GM12878 (cell line): ENCODE results near the gene DQX1. TPM values are rescaled to one million over a fixed set of nuclear protein-coding genes. Genes with fewer than 3 reads are reported as not detected.

Source experiments
- ATAC-seq: fragments of 200-7000 bp; cut with Tn5 transposase; 3 replicates; pipeline ENCODE4 v1.9.1; 2020; ENCODE audit warnings: mild to moderate bottlenecking, moderate library complexity
- BruUV-seq: library from RNA; stranded (reverse); fragments of 400-500 nt; replicated peaks from 2 replicates; lab custom pipeline; 2021; lab: Mats Ljungman, UMichigan
- CTCF ChIA-PET: fragments of 300-600 bp; sonication (Branson Sonifier 250); formaldehyde crosslinking; extraction: SDS; loops from one replicate; lab custom pipeline; 2021; ENCODE audit warnings: inconsistent platforms; lab: Yijun Ruan, JAX
- POLR2A ChIA-PET: fragments of 350-600 bp; formaldehyde crosslinking; extraction: SDS; loops from one replicate; lab custom pipeline; 2021; ENCODE audit warnings: inconsistent platforms; lab: Charles Lee
- RAD21 ChIA-PET: fragments of 300-600 bp; sonication (Branson Sonifier 250); formaldehyde crosslinking; loops from one replicate; lab custom pipeline; 2023; ENCODE audit warnings: antibody characterized with exemption; ENCODE audit not compliant: unreplicated experiment; lab: Charles Lee
- SMC1A ChIA-PET: fragments of 300-600 bp; sonication (Branson Sonifier 250); formaldehyde crosslinking; loops from one replicate; lab custom pipeline; 2023; ENCODE audit not compliant: unreplicated experiment, uncharacterized antibody; lab: Charles Lee
- DNase-seq: peaks from one replicate; pipeline ENCODE4 v3.0.0-alpha.2; 2011; ENCODE audit warnings: low read depth, low spot score
- FAIRE-seq: peaks from 3 replicates; lab custom pipeline; 2011; peaks lifted over from hg19 to GRCh38; lab: Jason Lieb, UNC
- H2AFZ ChIP-seq: 2 replicates; pipeline ENCODE4 v1.6.0; 2011; ENCODE audit warnings: low read depth, low read length, control low read depth; ENCODE audit not compliant: control insufficient read depth
- H3K27ac ChIP-seq: 2 replicates; pipeline ENCODE4 v1.5.1; 2011; ENCODE audit warnings: control low read depth; ENCODE audit not compliant: control insufficient read depth, insufficient read depth
- H3K27me3 ChIP-seq, 2 experiments: replicated peaks in 1 of 2; 2 replicates each; pipeline versions ENCODE4 v1.6.0 to v1.6.1; 2011; ENCODE audit warnings: low read length in 1 of 2; ENCODE audit not compliant: control insufficient read depth in 2 of 2, insufficient read depth in 2 of 2
- H3K36me3 ChIP-seq, 2 experiments: 2 replicates each; pipeline ENCODE4 v1.5.1; 2011; ENCODE audit warnings: low read length in 1 of 2; ENCODE audit not compliant: control insufficient read depth in 2 of 2, insufficient read depth in 2 of 2
- H3K4me1 ChIP-seq: 2 replicates; pipeline ENCODE4 v1.6.1; 2011; ENCODE audit warnings: mild to moderate bottlenecking, low read length, moderate library complexity, mixed read lengths; ENCODE audit not compliant: control insufficient read depth, insufficient read depth
- H3K4me2 ChIP-seq: 2 replicates; pipeline ENCODE4 v1.6.0; 2011; ENCODE audit warnings: control low read depth; ENCODE audit not compliant: control insufficient read depth, insufficient read depth
- H3K4me3 ChIP-seq: fragments of 200-600 bp; sonication (generic); 2 replicates; pipeline ENCODE4 v1.5.1; 2016
- H3K79me2 ChIP-seq: 2 replicates; pipeline ENCODE4 v1.6.0; 2011; ENCODE audit warnings: low read length; ENCODE audit not compliant: control insufficient read depth, insufficient read depth
- H3K9ac ChIP-seq: 2 replicates; pipeline ENCODE4 v1.8.0; 2011; ENCODE audit warnings: low read length, control low read depth, mixed read lengths; ENCODE audit not compliant: control insufficient read depth, insufficient read depth
- H3K9me3 ChIP-seq: replicated peaks from 3 replicates; pipeline ENCODE4 v1.5.1; 2011; ENCODE audit warnings: mild to moderate bottlenecking, low read length; ENCODE audit not compliant: control insufficient read depth, insufficient read depth
- H4K20me1 ChIP-seq: 2 replicates; pipeline ENCODE4 v1.6.0; 2011; ENCODE audit not compliant: control insufficient read depth, insufficient read depth
- BACH1 ChIP-seq: fragments of 450-650 bp; IDR thresholded peaks from 2 replicates; pipeline ENCODE4 v1.6.1; 2017; ENCODE audit warnings: mild to moderate bottlenecking, borderline replicate concordance
- CHD1 ChIP-seq: IDR thresholded peaks from 2 replicates; pipeline ENCODE4 v1.6.1; 2012; ENCODE audit warnings: low read depth, low read length, improper control_type of control experiment
- MEF2A ChIP-seq: IDR thresholded peaks from 2 replicates; pipeline ENCODE4 v1.6.1; 2011; ENCODE audit warnings: low read depth, mild to moderate bottlenecking, low read length, moderate library complexity; ENCODE audit not compliant: insufficient read depth
- PML ChIP-seq: IDR thresholded peaks from 2 replicates; pipeline ENCODE4 v1.6.1; 2012; ENCODE audit warnings: low read length, inconsistent platforms
- POLR2A ChIP-seq: IDR thresholded peaks from 2 replicates; pipeline ENCODE4 v1.6.1; 2011; ENCODE audit warnings: low read depth, mild to moderate bottlenecking, low read length
- RUNX3 ChIP-seq: IDR thresholded peaks from 2 replicates; pipeline ENCODE4 v1.6.1; 2012; ENCODE audit warnings: low read length, inconsistent platforms
- SREBF2 ChIP-seq: IDR thresholded peaks from 2 replicates; pipeline ENCODE4 v1.6.1; 2012; ENCODE audit warnings: mild to moderate bottlenecking, low read length
- SUPT20H ChIP-seq: IDR thresholded peaks from 2 replicates; pipeline ENCODE4 v1.6.1; 2011; ENCODE audit warnings: low read depth, mild to moderate bottlenecking, low read length, moderate library complexity, borderline replicate concordance; ENCODE audit not compliant: control insufficient read depth
- SUZ12 ChIP-seq: fragments of 200-600 bp; sonication (generic); IDR thresholded peaks from one replicate; pipeline ENCODE4 v1.6.1; 2018; ENCODE audit warnings: antibody characterized with exemption, mild to moderate bottlenecking; ENCODE audit not compliant: unreplicated experiment
- ZNF384 ChIP-seq: IDR thresholded peaks from 2 replicates; pipeline ENCODE4 v1.6.1; 2012; ENCODE audit warnings: low read depth, mild to moderate bottlenecking, low read length, improper control_type of control experiment, borderline replicate concordance
- WGBS: methylation state at CpG from one replicate; pipeline ENCODE4 v1.1.6; 2016; ENCODE audit warnings: low lambda C conversion rate; ENCODE audit not compliant: insufficient replicate concordance, insufficient coverage; ENCODE audit errors: missing lambda C conversion rate; 5-methylcytosine and 5-hydroxymethylcytosine counted together
- in situ Hi-C: fragments of 300-500 bp; cut with MboI; formaldehyde crosslinking; loops from 9 replicates; pipeline ENCODE4 v1.14.3; 2018; ENCODE audit warnings: mixed read lengths
- intact Hi-C: fragments of 100-400 bp; cut with micrococcal nuclease; formaldehyde crosslinking; loops from one replicate; pipeline ENCODE4 v1.14.2; 2022; ENCODE audit not compliant: unreplicated experiment
- polyA plus RNA-seq, 11 experiments: library from polyadenylated mRNA; depleted of rRNA in 4 of 11; unstranded in 6 of 11; stranded (reverse) in 5 of 11; fragments of >200 nt; fragmentation: Nextera tagmentation in 4 of 11; fragmentation: Illumina TruSeq in 1 of 11; extraction: Ambion mirVana in 4 of 11; extraction: Trizol in 1 of 11; gene quantifications; 1 replicate in 1 of 11; 2 replicates in 10 of 11; pipeline versions ENCODE4 v1.2.1 to v1.2.3, GENCODE V29; 2011 to 2016; ENCODE audit warnings: inconsistent platforms in 2 of 11, missing spikeins in 2 of 11, low read depth in 1 of 11
- total RNA-seq, 4 experiments: library from RNA; depleted of rRNA in 3 of 4; stranded (reverse); fragments of >200 nt in 3 of 4; fragmentation: Illumina TruSeq in 1 of 4; extraction: Trizol in 1 of 4; gene quantifications; 2 replicates each; pipeline versions ENCODE4 v1.2.1 to v1.2.3, GENCODE V29; 2013 to 2021
- TF ChIP-seq, protein P1 (sequence below): fragments of 450-650 bp; IDR thresholded peaks from 2 replicates; pipeline ENCODE4 v1.6.1; 2017; ENCODE audit warnings: low read depth, mild to moderate bottlenecking, moderate library complexity

DQX1 gene
- total and polyA plus RNA-seq, 10 of the 15 experiments (the other 5 are each of a cell fraction or from before 2014, with no cell fraction given), result 0.34 to 2.1 (median 0.86) TPM

DNA sequence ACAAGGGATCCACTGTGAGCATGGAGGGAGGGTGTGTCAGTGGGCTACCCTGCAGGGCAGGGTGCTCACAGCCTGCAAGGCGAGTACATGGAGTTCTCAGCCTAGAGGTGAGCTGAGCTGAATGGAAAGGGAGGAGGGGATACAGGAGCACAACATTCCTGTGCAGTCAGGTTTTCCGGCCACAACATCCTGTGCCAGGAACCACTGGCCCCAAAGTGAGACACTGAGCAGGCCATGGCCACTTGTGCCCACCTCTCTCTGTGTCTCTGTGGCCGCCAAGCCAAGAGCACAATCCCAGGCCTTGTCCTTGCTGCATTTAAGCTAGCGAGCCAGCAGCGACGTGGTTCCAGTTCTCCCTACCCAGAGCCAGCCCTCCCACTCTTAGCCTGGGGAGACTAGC is 34.6 kb upstream of the DQX1 start:
- FAIRE-seq, result no peak
- Histone ChIP-seq H3K9me3 (no peaks in the 10 kb centered on the region), H4K20me1 (no peaks in the 10 kb centered on the region), H3K4me3 (no peak overlapping the region), H2AFZ (no peak overlapping the region), H3K79me2 (peaks cover 16% of the 10 kb centered on the region), H3K27ac (no peak overlapping the region), H3K36me3 (peaks cover 1 to 11% of the 10 kb centered on the region in 2 experiments; a peak in 2 of 4 replicates), H3K4me2 (no peak overlapping the region), H3K4me1 (peaks cover 14% of the 10 kb centered on the region), H3K9ac (no peak overlapping the region), H3K27me3 (no peaks in the 10 kb centered on the region)
- TF ChIP-seq POLR2A (peak; percentile 32; the same call in 1 of the 2 replicates), CHD1 (no peak)
- intact Hi-C loops, result no loop called here
- RAD21 ChIA-PET, result no interaction called here
- POLR2A ChIA-PET, result interaction anchor here (17.8 kb wide), 1 partner anchor 15 kb away, joined by 441 read pairs; no protein-coding TSS in a partner anchor
- BruUV-seq, result no TSS peak
- ATAC-seq, result no peak
- CTCF ChIA-PET, result no interaction called here
- no peak for DNase-seq
- SMC1A ChIA-PET, result interaction anchor here (1.9 kb wide), 1 partner anchor 10 kb away, joined by 7 read pairs; no protein-coding TSS in a partner anchor
- in situ Hi-C loops, result no loop called here
- WGBS, result 85% methylated on average over 6 of the region's 6 CpGs

DNA sequence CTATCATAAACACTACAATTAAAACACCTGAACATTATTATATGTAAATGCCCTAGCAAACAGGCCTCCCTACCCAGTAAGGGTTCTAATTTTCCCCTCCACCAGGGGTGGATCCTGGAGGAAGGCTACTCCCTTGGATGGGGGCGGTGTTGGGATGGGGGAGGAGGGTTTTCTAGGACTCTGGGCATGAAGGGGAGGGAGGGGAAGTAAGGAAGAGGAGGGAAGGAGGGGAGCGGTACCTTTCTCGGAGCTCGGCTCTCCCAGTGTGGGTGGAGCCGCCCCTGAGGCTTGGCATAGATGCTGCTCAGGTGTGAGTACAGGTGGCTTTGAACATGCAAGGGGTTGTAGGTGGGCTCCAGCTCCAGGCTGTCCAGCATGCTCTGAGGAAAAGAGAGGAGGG is 33.9 kb upstream of the DQX1 start:
- in situ Hi-C loops (no loop called here), intact Hi-C loops (no loop called here)
- FAIRE-seq, result no peak
- BruUV-seq, result no TSS peak
- Histone ChIP-seq H4K20me1 (no peaks in the 10 kb centered on the region), H3K27me3 (no peaks in the 10 kb centered on the region)
- no peak for ATAC-seq
- RAD21 ChIA-PET, result no interaction called here
- POLR2A ChIA-PET, result interaction anchor here (17.8 kb wide), 1 partner anchor 16 kb away, joined by 441 read pairs; no protein-coding TSS in a partner anchor
- no peak for TF ChIP-seq SUZ12
- no peak for TF ChIP-seq BACH1
- TF ChIP-seq, protein P1, sequence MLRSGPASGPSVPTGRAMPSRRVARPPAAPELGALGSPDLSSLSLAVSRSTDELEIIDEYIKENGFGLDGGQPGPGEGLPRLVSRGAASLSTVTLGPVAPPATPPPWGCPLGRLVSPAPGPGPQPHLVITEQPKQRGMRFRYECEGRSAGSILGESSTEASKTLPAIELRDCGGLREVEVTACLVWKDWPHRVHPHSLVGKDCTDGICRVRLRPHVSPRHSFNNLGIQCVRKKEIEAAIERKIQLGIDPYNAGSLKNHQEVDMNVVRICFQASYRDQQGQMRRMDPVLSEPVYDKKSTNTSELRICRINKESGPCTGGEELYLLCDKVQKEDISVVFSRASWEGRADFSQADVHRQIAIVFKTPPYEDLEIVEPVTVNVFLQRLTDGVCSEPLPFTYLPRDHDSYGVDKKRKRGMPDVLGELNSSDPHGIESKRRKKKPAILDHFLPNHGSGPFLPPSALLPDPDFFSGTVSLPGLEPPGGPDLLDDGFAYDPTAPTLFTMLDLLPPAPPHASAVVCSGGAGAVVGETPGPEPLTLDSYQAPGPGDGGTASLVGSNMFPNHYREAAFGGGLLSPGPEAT, result no peak
- TF ChIP-seq ZNF384, result no peak
- no peak for TF ChIP-seq PML
- no peak for TF ChIP-seq SUPT20H
- no peak for TF ChIP-seq MEF2A
- TF ChIP-seq SREBF2, result no peak
- TF ChIP-seq RUNX3, result 0 out of 2 replicates have a peak, but pooled peaks have one; percentile 5
- TF ChIP-seq, all 136 proteins: peak for 1
- Histone ChIP-seq H3K36me3 (peaks cover 1 to 11% of the 10 kb centered on the region in 2 experiments; a peak in 2 of 4 replicates), H3K9ac (no peak overlapping the region), H3K4me2 (no peak overlapping the region), H3K79me2 (peaks cover 22% of the 10 kb centered on the region), H3K4me1 (peaks cover 14% of the 10 kb centered on the region), H2AFZ (no peak overlapping the region), H3K4me3 (no peak overlapping the region), H3K27ac (no peak overlapping the region), H3K9me3 (no peaks in the 10 kb centered on the region)
- ChIA-PET SMC1A (interaction anchor here (1.9 to 4.8 kb wide), 3 partner anchors 11 to 28 kb away, joined by 7 to 42 read pairs (median 7); no protein-coding TSS in a partner anchor), CTCF (no interaction called here)
- DNase-seq, result no peak
- 98% methylated on average over 5 of the region's 5 CpGs for WGBS
